Activated naive CD8-positive, alpha-beta T cell (primary cell): ENCODE measurements around the gene PTPRG.

Experiments used
- H3K27ac Mint-ChIP-seq: one replicate; pipeline ENCODE4 v1.8.0; 2021; ENCODE audit warnings: mixed read lengths
- H3K27me3 Mint-ChIP-seq: one replicate; pipeline ENCODE4 v1.8.0; 2021; ENCODE audit warnings: mixed read lengths
- H3K36me3 Mint-ChIP-seq: one replicate; pipeline ENCODE4 v1.8.0; 2021; ENCODE audit warnings: mixed read lengths
- H3K4me1 Mint-ChIP-seq: one replicate; pipeline ENCODE4 v1.8.0; 2021; ENCODE audit warnings: low read depth, mixed read lengths
- H3K4me3 Mint-ChIP-seq: one replicate; pipeline ENCODE4 v1.8.0; 2021; ENCODE audit warnings: mild to moderate bottlenecking, mixed read lengths
- H3K9me3 Mint-ChIP-seq: one replicate; pipeline ENCODE4 v1.8.0; 2021; ENCODE audit warnings: low read depth, mixed read lengths

The PTPRG gene

GRCh38 chr3:62277450-62277849, 716.1 kb downstream of the PTPRG start:
- Mint-ChIP-seq H3K27me3 (no peaks in the 10 kb centered on the region), H3K4me1 (no peaks in the 10 kb centered on the region)

GRCh38 chr3:62277986-62278385, 716.6 kb downstream of the PTPRG start:
- H3K27me3 Mint-ChIP-seq = no peaks in the 10 kb centered on the region
- H3K9me3 Mint-ChIP-seq = no peaks in the 10 kb centered on the region
- no peaks in the 10 kb centered on the region for H3K4me1 Mint-ChIP-seq
- no peak overlapping the region for H3K27ac Mint-ChIP-seq
- no peak overlapping the region for H3K4me3 Mint-ChIP-seq
- no peaks in the 10 kb centered on the region for H3K36me3 Mint-ChIP-seq

More at GRCh38 chr3:62277450-62277849, 716.1 kb downstream of the PTPRG start:
- H3K27ac Mint-ChIP-seq = no peak overlapping the region
- H3K36me3 Mint-ChIP-seq = no peaks in the 10 kb centered on the region
- no peak overlapping the region for H3K4me3 Mint-ChIP-seq
- no peaks in the 10 kb centered on the region for H3K9me3 Mint-ChIP-seq

GRCh38 chr3:62281726-62282125, 720.4 kb downstream of the PTPRG start:
- H3K4me1 Mint-ChIP-seq = no peaks in the 10 kb centered on the region
- H3K36me3 Mint-ChIP-seq = no peaks in the 10 kb centered on the region
- no peaks in the 10 kb centered on the region for H3K9me3 Mint-ChIP-seq
- no peaks in the 10 kb centered on the region for H3K27me3 Mint-ChIP-seq
- no peak overlapping the region for H3K27ac Mint-ChIP-seq
- no peak overlapping the region for H3K4me3 Mint-ChIP-seq

- H3K9me3 Mint-ChIP-seq = no peaks in the 10 kb centered on the region
- H3K36me3 Mint-ChIP-seq = no peaks in the 10 kb centered on the region
- H3K27ac Mint-ChIP-seq = no peak overlapping the region
- no peaks in the 10 kb centered on the region for H3K4me1 Mint-ChIP-seq
- no peak overlapping the region for H3K4me3 Mint-ChIP-seq
- H3K27me3 Mint-ChIP-seq = peaks cover 2% of the 10 kb centered on the region
Measured at GRCh38 chr3:62284442-62284841, 723.1 kb downstream of the PTPRG start.

DNA sequence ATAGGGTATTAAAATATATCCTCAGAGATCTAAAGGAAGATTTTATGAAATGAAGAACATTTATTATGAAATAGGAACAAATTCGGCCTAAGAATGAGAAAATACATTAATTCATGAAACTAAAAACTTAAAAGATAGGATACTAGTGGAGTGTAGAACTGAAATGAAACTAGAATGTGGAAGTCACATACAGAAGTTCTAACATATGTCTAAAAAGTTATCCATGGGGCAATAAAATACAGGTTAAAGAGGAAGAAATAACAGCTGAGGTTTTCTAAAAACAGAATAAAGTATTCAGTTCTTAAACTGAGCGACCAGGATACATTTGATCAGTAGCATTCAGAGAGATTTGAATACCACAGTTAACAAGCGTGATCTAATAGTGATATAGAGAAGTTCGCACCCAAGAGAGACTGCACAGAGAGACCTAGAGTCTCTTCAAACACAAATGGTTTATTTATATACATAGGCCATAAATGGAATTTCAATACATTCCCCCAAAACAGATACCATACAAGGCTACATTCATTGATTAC, 726.1 kb downstream of the PTPRG start:
- Mint-ChIP-seq H3K27me3 (peaks cover 2% of the 10 kb centered on the region), H3K27ac (no peak overlapping the region), H3K4me3 (no peak overlapping the region), H3K36me3 (no peaks in the 10 kb centered on the region), H3K4me1 (no peaks in the 10 kb centered on the region), H3K9me3 (no peaks in the 10 kb centered on the region)

DNA sequence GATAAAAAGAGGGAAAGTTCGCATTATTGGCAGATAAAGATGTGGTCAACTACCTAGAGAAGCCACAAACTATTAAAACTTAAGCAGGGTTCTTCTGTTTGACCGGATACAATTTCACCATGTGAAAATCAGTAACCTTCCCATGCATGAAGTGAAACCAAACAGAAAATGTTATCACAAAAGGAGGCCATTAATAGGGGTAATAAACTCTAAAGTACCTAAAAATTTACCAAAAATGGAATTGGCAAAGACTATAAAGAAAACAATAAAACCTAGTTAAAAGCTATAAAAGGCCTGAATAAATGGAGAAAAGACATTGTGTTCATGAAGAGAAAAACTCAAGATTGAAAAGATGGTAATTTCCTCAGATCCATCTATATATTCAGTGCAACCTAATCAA, 728.6 kb downstream of the PTPRG start:
- Mint-ChIP-seq H3K4me3 (no peak overlapping the region), H3K4me1 (no peaks in the 10 kb centered on the region), H3K9me3 (no peaks in the 10 kb centered on the region), H3K27me3 (peaks cover 2% of the 10 kb centered on the region), H3K27ac (no peak overlapping the region), H3K36me3 (no peaks in the 10 kb centered on the region)

GRCh38 chr3:62293051-62293780, 731.8 kb downstream of the PTPRG start:
- peaks cover 3% of the 10 kb centered on the region for H3K27me3 Mint-ChIP-seq
- no peak overlapping the region for H3K4me3 Mint-ChIP-seq
- H3K4me1 Mint-ChIP-seq = no peaks in the 10 kb centered on the region
- no peaks in the 10 kb centered on the region for H3K9me3 Mint-ChIP-seq
- no peaks in the 10 kb centered on the region for H3K36me3 Mint-ChIP-seq
- no peak overlapping the region for H3K27ac Mint-ChIP-seq

GRCh38 chr3:62295571-62295970, 734.2 kb downstream of the PTPRG start:
- H3K27ac Mint-ChIP-seq = no peak overlapping the region
- H3K4me1 Mint-ChIP-seq = no peaks in the 10 kb centered on the region
- H3K27me3 Mint-ChIP-seq = peaks cover 3% of the 10 kb centered on the region
- no peak overlapping the region for H3K4me3 Mint-ChIP-seq
- H3K9me3 Mint-ChIP-seq = no peaks in the 10 kb centered on the region
- H3K36me3 Mint-ChIP-seq = no peaks in the 10 kb centered on the region

- H3K27me3 Mint-ChIP-seq = peaks cover 13% of the 10 kb centered on the region
- H3K36me3 Mint-ChIP-seq = peaks cover 6% of the 10 kb centered on the region
- H3K4me1 Mint-ChIP-seq = no peaks in the 10 kb centered on the region
- H3K4me3 Mint-ChIP-seq = no peak overlapping the region
- peaks cover 12% of the 10 kb centered on the region for H3K9me3 Mint-ChIP-seq
- no peak overlapping the region for H3K27ac Mint-ChIP-seq
Measured at GRCh38 chr3:62300617-62301016, 739.2 kb downstream of the PTPRG start.

DNA sequence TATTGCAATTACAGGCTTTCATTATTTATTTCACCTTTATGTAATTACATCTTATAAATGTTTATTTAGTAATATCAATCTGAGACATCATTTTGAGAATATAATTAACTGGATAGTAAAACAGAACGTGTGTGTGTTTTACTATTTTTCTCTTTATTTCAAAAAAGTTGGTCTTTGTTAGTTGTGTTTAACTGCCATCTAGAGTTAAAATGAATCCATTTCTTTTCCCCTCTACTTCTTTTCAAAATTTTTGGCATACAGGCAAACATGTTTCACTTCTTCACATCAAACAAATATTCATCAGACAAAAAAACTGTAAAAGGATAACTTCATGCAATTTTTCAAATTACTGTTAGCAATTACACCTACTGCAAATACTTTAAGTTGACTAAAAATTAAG, 750.8 kb downstream of the PTPRG start:
- no peaks in the 10 kb centered on the region for H3K9me3 Mint-ChIP-seq
- H3K4me3 Mint-ChIP-seq = no peak overlapping the region
- no peak overlapping the region for H3K27ac Mint-ChIP-seq
- H3K27me3 Mint-ChIP-seq = peaks cover 12% of the 10 kb centered on the region
- H3K4me1 Mint-ChIP-seq = no peaks in the 10 kb centered on the region
- no peaks in the 10 kb centered on the region for H3K36me3 Mint-ChIP-seq

- H3K27ac Mint-ChIP-seq = no peak overlapping the region
- peaks cover 2% of the 10 kb centered on the region for H3K36me3 Mint-ChIP-seq
- H3K4me3 Mint-ChIP-seq = no peak overlapping the region
- H3K4me1 Mint-ChIP-seq = peaks cover 14% of the 10 kb centered on the region
- H3K9me3 Mint-ChIP-seq = peaks cover 4% of the 10 kb centered on the region
- H3K27me3 Mint-ChIP-seq = peaks cover 22% of the 10 kb centered on the region
Measured at GRCh38 chr3:62316525-62316924, 755.2 kb downstream of the PTPRG start.

- H3K4me3 Mint-ChIP-seq = peak overlapping the region; percentile 92
- H3K9me3 Mint-ChIP-seq = peaks cover 4% of the 10 kb centered on the region
- H3K27ac Mint-ChIP-seq = peak overlapping the region; percentile 98
- peaks cover 14% of the 10 kb centered on the region for H3K4me1 Mint-ChIP-seq
- peaks cover 2% of the 10 kb centered on the region for H3K36me3 Mint-ChIP-seq
- peaks cover 22% of the 10 kb centered on the region for H3K27me3 Mint-ChIP-seq
Measured at GRCh38 chr3:62318365-62318751, 757.0 kb downstream of the PTPRG start.

DNA sequence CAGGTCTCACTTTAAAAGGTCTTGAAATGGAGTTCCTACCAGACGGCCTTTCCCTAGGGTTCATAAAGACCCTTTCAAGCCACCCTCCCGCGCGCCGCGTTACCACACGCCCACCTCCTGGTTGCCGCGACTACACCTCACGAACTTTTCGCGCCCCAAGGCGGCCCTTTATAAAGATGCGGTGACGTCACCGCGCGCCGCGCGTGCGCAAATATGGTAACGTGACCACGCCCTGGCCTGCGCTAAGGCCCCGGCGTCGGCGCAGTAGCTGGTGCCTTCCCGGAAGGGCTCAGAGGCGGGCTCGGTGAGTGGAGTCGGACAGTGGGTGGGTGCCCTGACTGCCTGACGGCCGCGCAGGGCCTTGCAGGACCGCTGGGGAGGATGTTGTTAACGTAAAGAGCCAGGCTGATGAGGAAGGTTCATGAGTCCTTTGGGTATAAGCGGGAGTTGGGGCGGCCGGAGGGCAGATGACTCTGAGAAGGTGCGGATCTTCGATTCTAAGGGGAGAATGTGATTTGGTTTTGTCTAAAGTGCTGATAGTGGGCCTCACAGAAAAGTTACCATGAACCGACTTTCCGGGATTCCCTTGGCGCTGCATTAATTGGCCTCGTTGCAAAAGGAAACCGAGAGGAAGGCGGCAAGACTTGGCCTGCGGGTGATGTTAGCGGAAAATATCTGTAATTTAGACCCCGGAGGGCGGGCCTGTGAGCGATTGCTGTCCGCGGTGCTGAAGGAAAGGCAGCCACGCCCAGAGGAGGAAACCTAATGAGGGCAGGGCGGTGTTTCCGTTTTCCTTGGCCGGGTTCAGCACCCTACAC, 757.6 kb downstream of the PTPRG start:
- peaks cover 4% of the 10 kb centered on the region for H3K9me3 Mint-ChIP-seq
- H3K27me3 Mint-ChIP-seq = peaks cover 22% of the 10 kb centered on the region
- peak overlapping the region; percentile 98 for H3K27ac Mint-ChIP-seq
- H3K36me3 Mint-ChIP-seq = peaks cover 2% of the 10 kb centered on the region
- peak overlapping the region; percentile 92 for H3K4me3 Mint-ChIP-seq
- H3K4me1 Mint-ChIP-seq = peaks cover 14% of the 10 kb centered on the region

DNA sequence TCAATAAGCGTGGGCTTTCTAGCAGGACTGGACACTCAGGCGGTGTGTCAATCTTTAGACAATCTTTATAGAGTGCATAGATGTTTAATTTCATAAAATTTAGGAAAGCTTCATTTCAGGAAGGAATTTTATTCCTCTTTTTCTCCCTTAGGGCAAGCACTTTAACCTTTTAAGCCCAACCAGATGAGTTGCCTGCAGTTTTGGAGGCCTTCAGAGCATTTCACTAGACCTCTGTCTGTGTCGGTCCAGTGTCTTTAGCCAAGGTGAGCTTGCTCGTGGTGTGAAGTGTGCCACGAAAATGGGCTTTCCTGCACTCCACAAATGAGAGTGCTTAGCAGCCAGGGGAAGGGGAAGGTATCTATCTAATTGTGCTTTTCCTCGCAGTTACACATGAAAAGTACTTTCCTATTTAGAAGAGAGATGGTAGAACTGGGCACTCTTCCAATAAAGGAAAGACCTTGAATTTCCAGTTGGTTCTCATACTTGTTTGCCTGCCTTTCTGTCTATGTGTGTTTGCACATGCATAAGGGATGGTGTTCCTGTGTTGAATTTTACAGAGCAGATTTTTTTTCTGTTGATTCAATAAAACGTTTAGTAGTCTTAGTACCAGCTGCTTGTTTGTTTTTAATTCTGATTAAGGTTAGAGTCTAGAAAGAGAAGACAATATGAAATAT, 758.3 kb downstream of the PTPRG start:
- Mint-ChIP-seq H3K4me1 (peaks cover 14% of the 10 kb centered on the region), H3K4me3 (peak overlapping the region; percentile 92), H3K9me3 (peaks cover 4% of the 10 kb centered on the region), H3K27ac (peak overlapping the region; percentile 98), H3K36me3 (peaks cover 2% of the 10 kb centered on the region), H3K27me3 (peaks cover 19% of the 10 kb centered on the region)

GRCh38 chr3:62323241-62323640, 761.9 kb downstream of the PTPRG start:
- Mint-ChIP-seq H3K27ac (no peak overlapping the region), H3K27me3 (peaks cover 6% of the 10 kb centered on the region), H3K4me1 (peaks cover 9% of the 10 kb centered on the region), H3K4me3 (no peak overlapping the region), H3K9me3 (no peaks in the 10 kb centered on the region), H3K36me3 (peaks cover 2% of the 10 kb centered on the region)
